GM18498 (cell line): ENCODE data around the gene PMPCA.

ENCODE experiments used
- ATAC-seq: cut with Tn5 transposase; IDR thresholded peaks from one replicate; pipeline ENCODE4 v1.9.1; 2021; ENCODE audit warnings: mild to moderate bottlenecking, moderate library complexity; ENCODE audit not compliant: unreplicated experiment

The PMPCA gene

DNA sequence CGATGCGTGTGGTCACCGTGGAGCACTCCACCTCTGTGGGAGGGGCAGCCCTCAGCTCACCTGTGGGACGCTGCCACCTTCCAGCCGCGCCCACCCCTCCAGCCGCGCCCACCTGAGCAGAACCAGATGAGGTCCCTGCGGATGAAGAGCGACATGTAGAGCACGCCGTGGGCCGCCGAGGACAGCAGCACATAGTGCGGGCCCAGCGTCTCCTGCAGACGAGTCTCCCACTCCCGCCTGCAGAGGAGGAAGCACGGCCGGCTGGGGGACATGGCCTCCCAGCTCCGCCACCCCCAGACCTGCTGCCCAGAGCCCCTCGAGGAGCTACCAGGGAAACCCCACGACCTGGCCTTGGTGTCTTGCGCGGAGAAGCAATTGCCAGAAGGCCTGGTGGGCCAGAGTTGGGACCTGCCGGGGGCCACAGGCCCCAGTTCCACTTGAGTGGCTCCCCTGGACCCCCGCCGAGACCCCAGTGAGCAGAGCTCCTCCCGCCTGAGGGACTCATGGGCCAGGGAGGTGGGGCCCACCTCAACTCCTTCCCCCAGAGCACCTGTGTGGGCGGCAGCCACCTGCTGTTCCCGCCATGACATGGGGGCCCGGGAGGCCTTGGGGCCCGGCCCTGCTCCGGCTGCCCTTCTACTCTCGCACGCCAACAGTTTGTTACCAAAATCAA lies 22.7 kb downstream of the PMPCA start:
- no peak for ATAC-seq

DNA sequence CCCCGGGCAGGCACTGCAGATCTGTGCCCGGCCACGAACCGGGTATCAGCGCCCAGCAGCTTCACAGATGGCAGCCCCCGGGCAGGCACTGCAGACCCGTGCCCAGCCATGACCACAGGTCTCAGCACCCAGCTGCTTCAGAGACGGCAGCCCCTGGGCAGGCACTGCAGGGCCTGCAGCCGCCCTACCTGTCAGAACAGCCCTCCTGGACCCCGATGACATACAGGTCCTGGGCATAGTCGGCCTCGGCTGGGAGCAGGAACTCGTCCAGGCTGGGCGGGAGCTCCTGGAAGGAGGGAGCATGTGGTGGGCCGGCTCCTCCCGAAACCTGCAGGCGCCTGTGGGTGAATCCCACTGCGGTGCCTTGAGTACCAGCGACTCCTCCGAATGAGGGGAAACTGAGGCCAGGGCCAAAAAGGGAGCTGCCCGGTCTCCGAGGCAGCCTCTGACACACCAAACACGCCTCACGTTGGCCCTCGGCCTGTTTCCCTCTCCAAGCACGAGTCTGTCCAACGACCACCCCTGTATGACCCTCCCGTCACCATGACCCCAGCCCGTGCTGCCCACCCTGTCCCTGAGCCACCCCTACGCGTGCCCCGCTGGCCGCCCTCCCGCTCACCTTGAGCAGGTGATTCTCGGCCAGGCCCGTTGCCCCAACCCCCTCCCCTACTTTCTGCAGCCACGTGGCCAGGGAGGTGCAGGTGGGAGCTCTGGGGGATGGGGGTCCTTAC lies 23.6 kb downstream of the PMPCA start:
- ATAC-seq = no peak

DNA sequence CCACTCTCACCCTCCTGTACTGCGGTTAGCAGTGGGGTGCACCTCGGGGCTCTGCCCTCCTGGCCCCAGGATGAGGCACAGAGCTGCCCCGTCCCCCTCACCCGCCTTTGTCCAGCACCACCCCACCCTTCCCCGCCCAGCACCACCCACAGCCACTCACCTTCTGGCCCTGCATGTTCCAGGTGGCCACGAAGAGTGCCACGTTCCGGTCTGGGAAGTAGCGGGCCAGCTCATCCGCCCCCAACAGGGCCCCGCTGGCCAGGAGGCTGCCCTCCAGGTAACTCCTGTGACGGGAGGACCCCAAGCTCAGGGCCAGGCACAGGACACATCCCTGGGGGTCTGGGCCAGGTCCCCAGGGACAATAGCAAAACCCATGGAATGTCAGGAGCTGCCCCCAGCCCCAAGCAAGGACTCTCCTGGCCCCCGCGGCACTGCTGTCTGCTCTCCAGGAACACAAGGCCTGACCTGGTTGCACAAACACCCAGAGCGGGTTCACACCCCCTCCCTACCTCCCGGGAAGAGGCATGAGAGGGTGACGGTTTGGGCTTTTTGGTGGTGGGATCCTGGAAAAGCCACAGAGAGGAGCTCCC lies 24.2 kb downstream of the PMPCA start:
- no peak for ATAC-seq

DNA sequence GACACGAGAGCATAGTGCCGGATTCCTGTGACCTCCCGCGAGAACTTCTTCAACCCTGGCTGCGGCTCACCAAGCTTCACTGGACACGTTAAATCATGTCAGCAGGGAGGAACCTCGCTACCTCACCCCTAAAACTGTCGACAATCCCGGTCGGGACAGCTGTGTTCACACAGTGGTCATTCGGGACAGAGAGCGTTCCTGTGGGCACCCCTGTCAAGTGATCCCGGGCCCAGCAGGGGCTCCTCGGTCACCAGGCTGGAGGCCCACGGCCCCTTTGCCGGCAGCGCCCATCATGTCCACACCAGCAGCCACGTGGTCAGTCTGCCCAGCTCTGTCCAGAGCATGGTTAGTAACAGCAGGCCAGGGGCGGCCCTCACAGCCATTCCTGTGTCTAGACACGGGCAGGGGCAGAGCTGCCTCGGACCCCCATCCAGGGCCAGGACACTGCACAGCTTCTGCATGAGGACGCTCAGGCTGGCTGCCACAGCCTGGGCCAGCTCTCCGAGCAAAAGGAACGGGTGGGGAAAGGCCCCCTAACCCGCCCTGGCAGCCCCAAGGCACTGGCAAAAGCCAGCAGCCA lies 25.7 kb downstream of the PMPCA start:
- no peak for ATAC-seq

DNA sequence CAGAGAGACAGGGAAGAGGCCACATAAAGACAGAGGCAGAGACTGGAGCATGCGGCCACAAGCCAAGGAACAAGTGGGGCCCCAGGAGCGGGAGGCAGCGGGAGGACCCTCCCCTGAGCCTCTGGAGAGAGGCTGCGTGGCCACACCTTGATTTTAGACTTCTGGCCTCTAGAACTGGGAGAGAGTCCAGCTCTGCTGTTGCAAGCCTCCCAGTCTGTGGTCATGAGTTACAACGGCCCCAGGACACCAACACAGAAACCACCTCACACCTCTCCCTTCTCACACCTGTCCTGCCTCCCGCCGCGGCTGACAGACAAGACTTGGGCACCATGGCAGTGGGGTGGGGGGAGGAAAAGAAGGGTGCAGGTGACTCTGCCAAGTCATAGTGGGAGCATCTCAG lies 27.0 kb downstream of the PMPCA start:
- ATAC-seq = no peak

DNA sequence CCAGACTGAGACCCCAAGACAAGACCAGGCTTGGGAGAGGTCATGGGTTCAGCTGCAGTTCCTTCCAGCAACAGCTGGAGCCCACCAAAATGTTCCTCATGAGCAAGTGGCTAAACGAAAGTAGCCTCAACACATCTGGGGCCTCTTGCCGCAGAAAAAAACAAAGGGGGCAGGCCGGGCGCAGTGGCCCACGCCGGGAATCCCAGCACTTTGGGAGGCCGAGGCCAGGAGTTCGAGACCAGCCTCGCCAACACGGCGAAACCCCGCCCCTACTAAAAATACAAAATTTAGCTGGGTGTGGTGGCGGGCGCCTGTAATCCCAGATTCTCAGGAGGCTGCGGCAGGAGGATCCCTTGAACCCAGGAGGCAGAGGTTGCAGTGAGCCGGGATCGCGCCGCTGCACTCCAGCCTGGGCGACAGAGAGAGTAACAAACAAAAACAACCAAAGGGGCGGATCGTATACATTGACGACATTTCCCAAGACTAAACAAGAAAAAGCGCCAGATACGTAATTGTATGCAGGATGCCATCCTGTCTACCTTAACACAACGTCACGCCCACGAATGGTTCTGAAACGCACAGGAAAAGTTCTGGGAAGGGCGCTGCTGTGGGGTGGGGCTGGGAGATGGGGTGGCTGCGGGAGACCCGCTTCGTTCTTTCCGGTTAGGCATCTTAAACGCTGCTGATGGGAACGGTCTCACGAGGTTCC lies 27.5 kb downstream of the PMPCA start:
- ATAC-seq = no peak

DNA sequence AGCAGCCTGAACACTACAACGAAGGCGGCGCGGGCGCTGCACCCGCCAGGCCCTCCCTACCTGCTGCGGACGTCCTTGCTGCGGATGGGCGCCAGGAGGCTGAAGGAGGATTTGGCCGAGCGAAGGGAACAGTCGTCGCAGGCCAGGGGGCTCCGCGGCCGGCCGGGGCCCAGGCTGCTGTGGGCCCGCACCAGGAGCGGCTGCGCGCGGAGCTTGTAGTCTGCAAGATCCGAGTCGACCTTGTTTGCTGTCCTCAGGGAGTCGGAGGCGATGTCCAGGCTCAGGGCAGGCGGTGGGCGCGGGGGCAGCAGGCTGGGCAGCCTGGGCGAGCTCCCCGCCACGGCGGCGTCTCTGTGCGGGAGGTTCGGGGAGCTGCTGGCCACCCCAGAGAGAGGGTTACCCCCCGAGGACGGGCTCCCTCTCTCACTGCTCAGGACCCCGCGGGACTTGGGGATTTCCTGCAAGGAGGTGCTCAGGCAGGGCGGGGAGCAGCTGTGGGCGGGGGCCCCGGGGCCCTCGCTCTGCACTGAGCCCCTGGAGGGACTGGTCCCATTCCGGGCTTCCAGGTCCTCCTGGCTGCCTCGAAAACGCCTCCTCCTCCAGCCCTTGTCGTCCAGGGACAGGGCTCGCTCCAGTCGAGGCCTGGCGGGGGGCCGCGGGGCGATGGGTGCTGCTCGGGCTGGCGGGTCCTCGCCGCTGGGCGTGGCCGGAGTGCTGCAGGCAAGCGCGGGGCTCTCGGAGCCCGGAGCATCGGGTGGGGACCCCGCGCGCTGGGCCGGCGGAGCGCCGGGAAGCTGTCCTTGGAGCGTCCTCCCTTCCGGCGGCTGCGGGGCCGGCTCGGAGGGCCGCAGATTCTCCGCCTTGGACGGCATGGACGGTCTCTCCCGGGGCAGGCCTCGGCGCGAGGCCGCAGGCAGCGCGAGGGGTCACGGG lies 28.4 kb downstream of the PMPCA start:
- peak; percentile 43 for ATAC-seq

DNA sequence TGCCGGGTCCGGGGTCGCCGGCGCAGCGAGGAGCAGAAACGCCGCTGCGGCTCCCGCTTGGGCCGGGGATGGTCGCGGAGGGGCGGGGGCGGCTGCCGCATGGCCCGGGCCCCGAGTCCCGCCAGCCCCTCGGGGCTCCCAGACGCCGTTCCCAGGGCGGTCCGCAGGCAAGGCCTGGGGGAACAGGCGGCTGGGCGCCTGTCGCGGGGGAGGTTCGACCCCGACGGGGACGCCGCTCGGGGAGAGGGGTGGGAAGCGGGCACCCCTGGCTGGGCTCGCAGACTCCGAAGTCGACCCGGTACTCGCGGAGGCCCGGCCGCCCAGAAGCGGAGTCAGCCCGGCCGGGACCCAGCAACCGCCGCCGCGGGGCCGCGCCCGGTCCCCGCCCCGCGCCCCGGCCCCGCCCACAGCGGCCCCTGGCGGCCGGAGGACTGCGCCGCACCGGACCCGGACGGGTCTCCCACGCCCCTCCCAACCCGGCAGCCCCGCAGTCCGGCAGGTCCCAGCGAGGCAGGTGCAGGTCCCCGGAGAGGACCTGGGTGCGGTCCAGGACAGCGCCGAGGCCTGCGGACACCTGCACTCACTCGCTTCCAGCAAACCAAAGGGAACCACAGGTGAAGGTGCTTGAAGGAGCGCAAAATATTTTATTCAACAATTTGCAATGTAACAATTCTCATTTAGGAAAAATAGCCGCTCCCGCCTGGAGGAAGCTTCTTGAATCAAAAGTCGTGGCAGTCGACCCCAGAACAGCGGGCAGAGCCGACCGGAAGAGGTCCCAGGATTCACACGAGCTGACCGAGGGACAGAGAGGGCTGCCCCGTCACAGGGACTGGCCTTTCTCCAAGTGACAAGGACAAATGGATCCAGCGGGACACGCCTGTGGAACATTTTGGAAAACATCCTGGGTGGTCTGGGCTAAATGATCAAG lies 29.3 kb downstream of the PMPCA start, which contains the start of gene INPP5E:
Gene INPP5E, minus strand, starts transcription at position 365 of the 928 bp plus-strand sequence. CDS start 426 bp downstream, outside the sequence.
- ATAC-seq = peak; percentile 84

DNA sequence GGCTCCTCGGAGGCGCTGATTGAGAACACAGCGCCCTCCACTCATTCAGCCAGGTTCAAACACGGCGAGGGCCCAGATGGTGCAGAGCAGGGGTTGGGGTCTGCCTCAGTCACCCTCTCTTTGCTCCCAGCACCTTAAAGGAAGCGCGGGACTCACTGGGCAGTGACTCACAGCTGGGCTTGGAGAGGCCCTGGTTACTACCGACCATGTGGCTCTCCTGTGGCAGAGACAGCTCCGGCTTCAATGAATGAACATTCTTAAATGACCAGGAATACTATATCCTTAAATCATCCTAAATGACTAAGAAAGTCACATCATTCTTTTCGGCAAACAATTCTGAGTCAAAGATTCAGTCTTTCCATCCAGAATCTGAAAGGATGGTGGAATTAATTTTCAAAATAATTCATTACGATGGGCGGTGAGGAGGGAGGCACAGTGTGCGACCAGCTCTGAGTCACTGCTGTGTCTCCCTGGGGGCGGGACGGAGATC lies 30.8 kb downstream of the PMPCA start:
- no peak for ATAC-seq

DNA sequence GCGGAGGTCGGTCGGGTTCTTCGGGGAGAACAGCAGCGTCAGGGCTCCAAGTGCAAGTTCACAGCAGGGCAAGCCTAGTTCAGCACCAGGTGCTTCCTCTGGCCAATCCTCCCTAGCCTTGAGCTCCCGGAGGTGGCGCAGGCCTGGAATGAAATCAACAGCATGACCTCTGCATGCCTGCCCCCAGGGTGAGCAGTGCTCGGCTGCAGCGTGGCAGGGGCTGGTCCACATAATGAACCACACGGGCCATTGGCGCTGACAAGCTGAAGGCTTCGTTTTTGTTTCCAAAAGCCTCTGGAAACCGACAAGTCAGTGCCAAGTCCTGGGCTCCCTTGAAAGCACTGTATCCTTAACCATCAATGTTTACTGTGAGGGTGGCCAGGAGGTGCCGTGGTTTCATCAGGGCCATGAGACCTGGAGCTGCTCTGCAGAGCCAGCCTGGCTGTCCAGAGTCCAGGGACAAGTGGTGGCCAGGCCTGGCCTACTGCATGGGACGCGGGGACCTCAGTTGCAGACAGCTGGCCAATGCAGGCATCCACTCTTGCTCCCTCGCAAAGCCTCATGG lies 31.3 kb downstream of the PMPCA start:
- no peak for ATAC-seq

DNA sequence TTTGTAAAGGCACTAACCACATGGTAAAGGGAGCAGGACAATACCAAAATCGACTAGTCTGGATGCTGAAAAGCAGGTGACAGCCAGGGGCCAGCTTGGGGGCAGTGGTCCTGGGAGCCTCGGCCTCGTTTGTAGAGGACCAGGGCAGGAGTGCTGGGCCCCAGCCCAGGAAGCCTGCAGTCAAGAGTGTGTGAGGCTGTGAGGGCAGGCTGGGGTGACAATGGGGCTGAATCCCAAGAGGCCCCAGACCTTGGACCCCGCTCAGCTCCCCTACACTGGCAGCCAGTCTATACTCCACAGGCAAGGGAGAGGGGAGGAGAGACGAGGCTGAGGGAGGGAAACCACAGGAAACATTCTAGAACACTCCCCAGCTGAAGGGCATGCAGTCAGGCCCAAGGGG lies 31.8 kb downstream of the PMPCA start:
- ATAC-seq = no peak

DNA sequence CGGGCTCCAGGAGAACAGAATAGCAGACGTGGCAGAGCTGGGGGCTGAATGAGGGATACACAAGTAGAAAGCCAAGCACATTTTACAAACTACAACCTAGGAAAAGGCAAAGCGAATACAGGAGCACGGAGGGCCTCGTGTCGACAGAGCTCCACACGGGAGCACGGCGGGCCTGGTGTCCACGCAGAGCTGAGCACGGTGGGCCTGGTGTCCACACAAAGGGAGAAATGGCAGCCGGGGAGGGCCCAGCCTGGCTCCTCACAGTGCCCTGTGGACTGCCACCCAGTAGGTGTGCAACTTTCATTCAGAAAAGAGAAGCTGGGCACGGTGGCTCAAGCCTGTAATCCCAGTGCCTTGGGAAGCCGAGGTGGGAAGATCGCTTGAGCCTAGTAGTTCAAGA lies 32.6 kb downstream of the PMPCA start:
- ATAC-seq = no peak

DNA sequence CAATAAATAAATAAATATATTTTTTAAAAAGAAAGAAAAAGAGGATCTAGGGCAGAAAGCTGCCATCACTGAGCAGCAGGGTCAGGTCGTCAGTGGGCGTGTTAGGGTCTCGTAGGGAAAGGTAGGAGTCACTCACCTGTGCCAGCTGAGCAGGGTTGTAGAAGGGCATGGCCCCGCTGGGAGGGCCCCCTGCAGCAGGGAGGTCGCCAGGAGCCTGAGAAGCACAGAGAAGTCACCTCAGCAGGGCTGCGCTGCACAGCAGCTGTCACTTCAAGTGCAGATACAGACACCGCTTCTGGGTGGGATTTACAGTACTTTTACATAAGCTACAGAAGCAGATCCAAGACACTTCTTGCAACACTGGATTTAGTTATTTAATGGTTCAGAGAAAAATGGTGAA lies 33.2 kb downstream of the PMPCA start:
- no peak for ATAC-seq

DNA sequence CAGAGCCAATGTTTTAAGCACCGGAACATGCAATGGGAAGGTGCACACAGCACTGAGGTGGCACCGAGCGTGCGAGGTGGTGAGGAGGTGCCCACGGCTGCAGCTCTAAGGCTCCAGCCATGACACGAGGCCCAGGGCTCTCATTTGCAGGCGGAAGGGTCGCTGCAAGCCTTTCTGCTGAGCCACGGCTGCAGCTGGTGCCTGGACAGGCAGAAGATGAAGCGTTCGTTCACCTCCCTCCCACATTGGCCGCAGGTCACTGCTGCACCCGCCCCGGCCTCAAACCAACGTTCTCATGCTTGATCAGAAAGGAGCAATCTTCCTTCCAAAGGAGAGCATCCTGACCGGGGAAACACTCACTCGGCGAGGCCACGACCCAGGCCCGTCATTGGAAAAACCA lies 33.6 kb downstream of the PMPCA start:
- ATAC-seq = no peak

DNA sequence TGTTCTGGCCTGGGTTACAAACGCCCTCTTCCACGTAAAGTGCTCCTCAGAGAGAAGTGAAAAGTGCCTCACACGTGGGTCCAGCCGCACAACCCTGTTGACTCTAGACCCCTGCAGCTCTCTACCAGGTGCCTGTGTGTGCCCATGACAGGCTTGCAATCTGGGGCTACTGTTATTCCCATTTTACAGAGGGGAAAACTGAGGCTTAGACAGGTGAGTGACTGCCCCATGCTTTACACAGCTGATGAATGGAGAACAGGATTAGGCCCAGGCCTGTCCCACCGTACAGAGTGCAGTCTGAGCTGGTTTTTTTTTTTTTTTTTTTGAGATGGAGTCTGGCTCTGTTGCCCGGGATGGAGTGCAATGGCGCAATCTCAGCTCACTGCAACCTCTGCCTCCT lies 35.3 kb downstream of the PMPCA start:
- ATAC-seq = no peak

DNA sequence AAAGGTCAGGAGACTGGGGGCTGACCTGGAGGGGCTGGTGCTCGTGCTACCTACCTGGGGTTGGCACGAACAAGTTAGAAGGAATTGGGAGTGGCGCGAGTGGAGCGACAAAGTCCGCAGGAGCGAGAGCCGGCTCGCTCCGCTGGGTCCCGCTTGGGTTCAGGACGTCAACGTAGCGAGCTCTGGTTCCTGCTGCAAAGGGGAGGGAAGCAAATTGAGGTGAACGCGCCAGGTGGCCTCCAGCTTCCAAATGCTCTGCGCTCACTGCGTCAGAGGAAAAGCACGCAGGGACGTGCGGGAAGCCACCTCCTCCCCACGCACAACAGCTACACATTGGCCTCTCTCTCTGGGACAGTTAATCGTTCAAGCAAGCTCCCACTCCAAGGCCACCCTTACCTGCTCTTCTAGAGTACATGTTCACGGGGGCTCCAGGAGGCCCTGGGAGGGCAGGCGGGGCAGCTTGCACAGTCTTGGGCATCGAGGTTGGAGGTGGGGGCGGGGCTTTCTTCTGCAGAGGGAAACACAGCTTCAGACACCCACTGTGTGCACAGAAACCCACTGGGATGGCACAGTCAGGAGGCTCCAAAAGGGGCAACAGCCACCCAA lies 36.8 kb downstream of the PMPCA start:
- no peak for ATAC-seq

DNA sequence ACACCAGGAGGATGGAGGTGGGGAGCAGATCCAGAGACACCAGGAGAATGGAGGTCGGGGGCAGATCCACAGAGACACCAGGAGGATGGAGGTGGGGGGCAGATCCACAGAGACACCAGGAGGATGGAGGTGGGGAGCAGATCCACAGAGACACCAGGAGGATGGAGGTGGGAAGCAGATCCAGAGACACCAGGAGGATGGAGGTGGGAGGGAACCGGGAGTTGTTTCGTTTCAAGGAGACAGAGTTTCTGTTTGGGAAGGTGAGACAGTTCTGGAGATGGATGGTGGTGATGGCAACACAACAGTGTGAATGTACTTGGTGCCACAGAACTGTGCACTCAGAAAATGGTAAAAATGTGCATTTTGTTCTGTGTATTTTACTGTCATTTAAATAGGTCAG lies 38.2 kb downstream of the PMPCA start:
- ATAC-seq = no peak

DNA sequence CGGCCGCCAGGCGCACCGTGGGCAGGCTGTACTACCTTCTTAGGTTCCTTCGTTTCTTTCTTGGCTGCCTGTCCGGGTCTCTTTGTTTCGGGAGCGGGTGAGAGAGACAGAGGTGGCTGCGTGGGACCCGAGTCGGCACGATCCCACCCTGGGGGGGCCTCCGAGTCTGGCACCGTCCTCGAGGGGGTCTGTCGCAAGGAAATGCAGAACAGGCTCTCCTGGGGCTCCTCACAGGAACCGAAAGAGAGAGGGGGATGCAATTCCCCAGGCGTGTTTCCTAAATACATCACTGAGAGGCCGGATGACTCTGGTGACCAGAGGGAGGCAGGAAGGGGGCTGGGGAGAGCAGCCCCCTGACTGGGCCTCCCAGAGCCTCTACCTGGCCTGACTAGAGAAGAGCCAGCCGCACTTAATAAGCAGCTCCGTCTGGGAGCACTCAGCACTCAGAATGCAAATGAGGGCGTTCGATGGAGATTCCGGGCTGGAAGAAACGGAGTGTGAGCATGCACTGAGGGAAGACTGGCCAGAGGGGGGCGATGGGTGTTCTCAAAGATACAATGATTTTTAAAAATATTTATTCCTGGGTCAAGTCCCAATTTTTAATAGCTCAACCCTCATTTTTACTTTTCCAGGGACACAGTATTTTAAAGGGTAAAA lies 40.9 kb downstream of the PMPCA start:
- ATAC-seq = no peak
